Measurements from ENCODE around the gene C1orf56.
A peak's percentile ranks its signal among the peaks of the same experiment; 100 is the strongest.

The C1orf56 gene

GRCh38 chr1:151047591-151047924 lies at the start of gene C1orf56:
C1orf56 (plus strand) TSS chr1:151047751; CDS start chr1:151047848, 97 bp downstream.
- DNase-seq: no peak

GRCh38 chr1:150997949-150998348 lies 49.6 kb upstream of the C1orf56 start:
- DNase-seq: no peak

- DNase-seq: peak; percentile 38
Measured at GRCh38 chr1:150999051-150999674, 48.4 kb upstream of the C1orf56 start.

GRCh38 chr1:150999926-151000325 lies 47.6 kb upstream of the C1orf56 start:
- DNase-seq: no peak

GRCh38 chr1:151000408-151000807 lies 47.1 kb upstream of the C1orf56 start:
- DNase-seq: no peak

- DNase-seq: no peak
Measured at GRCh38 chr1:151001602-151002001, 45.9 kb upstream of the C1orf56 start.

- no peak for DNase-seq
Measured at GRCh38 chr1:151002051-151002450, 45.5 kb upstream of the C1orf56 start.

- no peak for DNase-seq
Measured at GRCh38 chr1:151002611-151003010, 44.9 kb upstream of the C1orf56 start.

- DNase-seq: no peak
Measured at GRCh38 chr1:151003180-151003579, 44.4 kb upstream of the C1orf56 start.

- no peak for DNase-seq
Measured at GRCh38 chr1:151005729-151006319, 41.7 kb upstream of the C1orf56 start.

- peak; percentile 78 for DNase-seq
Measured at GRCh38 chr1:151006327-151007052, 41.1 kb upstream of the C1orf56 start, which contains the start of gene MINDY1. MINDY1 (minus strand) TSS chr1:151006902; CDS start chr1:151002617, 4,285 bp downstream.

GRCh38 chr1:151007853-151008243 lies 39.7 kb upstream of the C1orf56 start:
- DNase-seq: no peak

- DNase-seq: peak; percentile 91
Measured at GRCh38 chr1:151008244-151009205, 39.0 kb upstream of the C1orf56 start, which contains the start of gene PRUNE1. PRUNE1 (plus strand) TSS chr1:151008449; CDS start chr1:151008633, 184 bp downstream.

- no peak for DNase-seq
Measured at GRCh38 chr1:151009206-151009587, 38.4 kb upstream of the C1orf56 start.

- DNase-seq: no peak
Measured at GRCh38 chr1:151009674-151010345, 37.7 kb upstream of the C1orf56 start.

- no peak for DNase-seq
Measured at GRCh38 chr1:151010346-151010726, 37.2 kb upstream of the C1orf56 start.

GRCh38 chr1:151011154-151011850 lies 36.2 kb upstream of the C1orf56 start:
- DNase-seq: no peak

- no peak for DNase-seq
Measured at GRCh38 chr1:151012684-151013471, 34.7 kb upstream of the C1orf56 start.

- DNase-seq: peak; percentile 32
Measured at GRCh38 chr1:151013518-151013917, 34.0 kb upstream of the C1orf56 start.

- DNase-seq: peak; percentile 70
Measured at GRCh38 chr1:151024540-151025146, 22.9 kb upstream of the C1orf56 start.
